ENCODE measurements around the gene BTBD10.

The BTBD10 gene

DNA sequence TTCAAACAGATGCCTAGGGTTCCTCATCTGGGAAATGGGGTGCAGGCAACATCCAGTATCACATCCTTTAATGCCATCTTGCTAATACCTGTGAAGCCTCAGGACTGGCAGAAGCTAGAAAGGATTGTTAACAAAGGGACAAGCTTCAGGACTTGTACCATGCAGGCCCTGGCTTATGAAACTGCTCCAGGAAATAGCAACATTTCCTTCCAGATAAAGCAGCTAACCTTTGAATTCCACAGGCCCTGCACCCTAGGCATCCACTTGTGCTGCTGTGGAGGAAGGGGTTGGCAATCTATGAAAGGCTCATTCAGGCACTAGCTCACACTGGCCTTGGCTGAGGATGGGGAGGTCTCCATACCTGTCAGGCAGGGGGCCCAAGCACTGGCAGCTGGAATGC is 87.2 kb downstream of the BTBD10 start:
- DNase-seq, result no peak

DNA sequence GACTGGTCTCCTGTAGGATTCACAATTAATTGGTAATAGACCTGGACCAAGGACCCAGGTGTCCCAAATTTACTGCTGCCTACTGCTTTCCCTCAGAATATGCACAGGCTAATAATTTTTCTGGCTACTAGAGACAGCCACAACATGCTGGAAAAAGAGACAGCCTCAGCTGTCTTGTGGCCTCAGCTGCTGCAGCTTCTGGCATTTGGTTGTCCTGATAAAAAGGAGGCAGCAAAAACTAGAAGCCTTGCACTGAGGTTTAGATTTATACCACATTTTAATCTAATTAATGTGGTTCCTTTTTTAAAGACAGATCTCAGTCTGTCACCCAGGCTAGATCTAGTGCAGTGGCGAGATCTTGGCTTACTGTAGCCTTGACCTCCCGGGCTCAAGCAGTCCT is 89.8 kb downstream of the BTBD10 start:
- no peak for DNase-seq

DNA sequence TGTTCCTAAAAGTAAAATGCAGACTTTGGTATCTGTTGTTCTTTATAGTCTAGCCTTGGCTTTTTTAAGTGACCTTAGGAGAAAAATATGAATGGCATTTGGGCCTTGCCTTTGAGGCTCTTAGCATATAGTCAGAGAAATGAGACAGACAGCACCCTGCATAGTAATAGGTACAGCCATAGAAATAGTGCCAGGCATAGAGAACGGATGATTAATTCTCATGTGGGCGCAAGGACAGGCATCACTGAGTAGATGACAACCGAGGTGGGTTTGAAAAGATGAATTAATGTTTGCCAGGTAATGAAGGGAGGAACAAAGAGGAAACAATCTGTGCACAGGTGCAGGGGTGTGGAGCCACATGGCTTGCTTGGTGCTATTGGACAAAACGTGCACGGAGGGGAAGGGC is 95.0 kb downstream of the BTBD10 start:
- no peak for DNase-seq

DNA sequence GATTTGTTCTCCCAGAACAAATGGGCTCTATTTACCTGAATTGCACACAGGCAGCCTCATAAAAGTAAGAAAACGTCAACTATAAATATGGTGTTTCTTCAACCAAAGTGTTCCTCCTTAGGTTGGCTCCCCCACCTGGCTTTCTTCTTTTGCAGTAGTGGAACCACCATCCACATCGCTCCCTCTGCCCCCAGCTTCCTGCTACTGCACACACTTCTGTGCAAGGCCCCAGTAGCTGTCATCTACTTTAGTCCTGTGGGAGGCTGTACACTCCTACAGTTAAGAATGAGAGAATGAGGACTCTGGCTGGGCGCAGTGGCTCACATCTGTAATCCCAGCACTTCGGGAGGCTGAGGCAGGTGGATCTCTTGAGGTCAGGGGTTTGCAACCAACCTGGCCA is 95.9 kb downstream of the BTBD10 start:
- DNase-seq, result no peak

DNA sequence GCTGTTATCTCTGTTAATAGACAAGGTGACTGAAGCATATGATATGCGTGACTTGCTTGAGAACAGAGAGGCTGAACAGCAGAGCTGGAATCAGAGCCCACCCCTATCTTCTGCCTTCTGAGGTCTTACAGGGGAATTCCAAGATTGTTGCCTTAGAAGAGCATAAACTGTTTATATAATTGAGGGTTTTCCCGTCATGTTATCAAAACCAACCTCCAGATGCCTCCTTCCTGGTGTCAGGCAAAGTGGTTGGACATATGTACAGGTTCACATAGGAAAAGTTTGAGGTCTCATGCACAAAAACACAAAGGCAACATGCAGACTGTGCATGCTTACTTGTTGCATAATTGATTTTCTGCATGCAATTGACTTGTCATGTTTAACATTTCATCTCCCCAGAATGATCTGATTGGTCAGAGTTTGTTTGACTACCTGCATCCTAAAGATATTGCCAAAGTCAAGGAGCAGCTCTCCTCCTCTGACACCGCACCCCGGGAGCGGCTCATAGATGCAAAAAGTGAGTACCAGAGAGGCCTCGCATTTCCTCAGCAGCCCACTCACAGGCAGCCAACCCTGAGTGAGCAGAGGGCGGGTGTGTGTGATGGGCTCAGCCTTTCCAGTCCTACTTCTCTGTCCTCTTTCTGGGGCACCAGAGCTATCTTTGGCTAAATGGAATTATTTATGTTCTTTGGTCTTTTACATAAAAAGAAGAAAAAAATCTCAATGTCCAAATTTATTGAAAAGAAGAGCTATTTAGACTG is 96.6 kb downstream of the BTBD10 start:
- no peak for DNase-seq

DNA sequence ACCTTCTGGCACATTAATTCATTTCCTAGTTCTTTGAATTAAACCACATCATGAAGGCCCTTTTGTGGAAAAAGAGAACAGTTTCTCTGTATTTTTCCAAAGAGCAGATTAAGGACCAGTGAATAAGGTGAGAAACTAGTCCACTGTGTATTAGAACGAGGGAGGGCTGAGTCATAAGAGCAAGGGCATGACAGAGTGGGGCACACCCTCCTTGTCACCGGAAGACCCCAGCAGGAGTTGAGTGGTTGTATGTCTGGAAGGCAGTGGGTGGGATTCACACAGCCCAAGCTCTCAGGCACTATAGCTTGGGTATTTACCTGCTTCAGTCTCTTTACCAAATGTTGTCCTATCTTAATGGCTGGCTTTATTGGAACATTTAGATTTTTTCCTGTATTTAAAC is 98.6 kb downstream of the BTBD10 start:
- no peak for DNase-seq

DNA sequence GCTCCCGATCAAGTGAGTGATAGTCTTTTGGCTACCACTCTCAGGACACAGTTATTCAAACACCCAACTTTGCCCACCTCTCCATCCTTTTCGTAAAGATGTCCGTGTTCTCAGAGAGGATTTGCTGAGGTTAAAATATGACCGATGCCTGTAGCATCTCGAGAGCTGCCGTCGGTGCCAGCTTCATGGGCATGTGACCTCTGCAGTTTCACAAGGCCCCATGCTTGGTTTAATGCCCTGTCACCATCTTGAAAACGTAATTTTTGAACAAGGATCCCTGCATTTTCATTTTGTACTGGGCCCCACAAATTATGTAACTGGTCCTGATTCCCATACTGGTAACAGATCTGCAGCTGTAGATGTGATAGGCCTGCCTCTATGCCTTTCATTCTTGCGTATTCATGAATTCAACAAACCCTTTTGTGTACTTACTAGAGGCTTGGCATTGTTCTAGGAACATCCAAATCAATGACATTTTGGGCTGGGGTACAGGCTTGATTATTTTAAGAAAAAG is 100.4 kb downstream of the BTBD10 start:
- DNase-seq, result peak in 5 of 56 donors; percentile 9 to 49 (median 17)

DNA sequence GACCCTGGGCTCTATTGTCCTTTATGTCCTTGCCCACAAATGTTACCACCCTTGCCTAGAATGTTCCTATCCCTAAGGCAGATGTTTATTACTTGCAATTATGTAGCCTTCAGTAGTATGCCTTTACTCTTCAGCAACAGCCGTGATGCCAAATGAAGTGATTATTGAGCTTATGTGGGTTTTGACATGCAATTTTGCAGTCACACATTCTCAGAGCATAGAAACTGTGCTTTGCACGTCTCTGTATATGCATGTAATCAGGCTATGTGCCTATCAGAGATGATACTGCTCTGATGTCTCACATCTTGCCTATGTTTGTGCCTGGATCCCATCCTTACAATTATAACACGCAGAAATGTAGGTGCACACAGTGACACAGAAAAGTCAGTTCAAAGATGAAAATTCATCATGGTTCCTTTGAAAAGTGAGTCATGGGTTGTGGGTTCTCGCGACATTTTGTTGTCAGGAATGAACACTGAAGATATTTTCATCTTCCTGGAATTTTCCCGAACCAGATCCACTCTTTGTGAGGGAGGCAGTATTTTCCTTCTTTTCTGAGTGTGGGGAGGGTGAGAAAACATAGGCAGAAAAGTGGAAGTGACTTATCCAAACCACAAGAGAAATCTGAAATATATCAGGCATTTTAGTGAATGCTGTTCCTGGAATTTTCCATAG is 104.3 kb downstream of the BTBD10 start:
- peak in 1 of 56 donors; percentile 56 for DNase-seq

DNA sequence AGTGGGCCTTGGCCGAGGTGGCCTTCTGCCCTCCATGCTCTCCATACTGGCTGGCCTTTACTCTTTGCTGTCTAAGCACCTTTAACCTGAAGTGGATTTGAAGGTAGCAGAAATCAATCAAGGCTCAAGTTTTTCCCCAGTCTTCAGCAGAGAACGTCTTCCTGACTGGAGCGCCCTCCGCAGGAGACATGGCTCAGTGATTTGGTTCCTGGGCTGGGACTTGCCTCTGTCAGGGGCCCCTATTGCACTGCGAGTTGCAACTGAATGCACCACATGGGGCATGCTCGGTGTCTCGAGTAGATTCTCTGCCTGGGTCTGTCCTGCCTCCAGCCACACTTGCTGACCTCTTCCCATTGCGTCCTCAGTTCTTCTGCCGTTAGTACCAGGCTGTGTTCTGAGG is 105.8 kb downstream of the BTBD10 start:
- DNase-seq, result no peak

DNA sequence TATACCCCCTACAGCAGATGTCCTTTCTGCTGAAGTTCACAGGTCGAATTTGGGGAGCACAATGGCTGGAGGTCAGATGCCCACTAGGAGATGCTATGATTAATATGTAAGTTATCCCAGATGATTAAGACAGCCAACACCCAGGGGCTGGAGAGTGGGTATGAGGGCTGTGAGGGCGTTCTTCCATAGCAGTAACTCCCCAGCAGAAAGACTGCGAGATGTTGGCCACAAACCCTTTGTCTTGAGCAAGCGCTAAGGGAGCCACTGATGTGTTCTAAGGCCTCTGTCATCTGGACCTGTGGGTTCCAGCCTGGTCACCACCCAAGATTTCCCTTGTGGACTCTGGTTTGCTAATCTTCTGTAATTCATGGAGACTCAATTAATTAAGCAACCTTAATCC is 107.8 kb downstream of the BTBD10 start:
- no peak for DNase-seq

DNA sequence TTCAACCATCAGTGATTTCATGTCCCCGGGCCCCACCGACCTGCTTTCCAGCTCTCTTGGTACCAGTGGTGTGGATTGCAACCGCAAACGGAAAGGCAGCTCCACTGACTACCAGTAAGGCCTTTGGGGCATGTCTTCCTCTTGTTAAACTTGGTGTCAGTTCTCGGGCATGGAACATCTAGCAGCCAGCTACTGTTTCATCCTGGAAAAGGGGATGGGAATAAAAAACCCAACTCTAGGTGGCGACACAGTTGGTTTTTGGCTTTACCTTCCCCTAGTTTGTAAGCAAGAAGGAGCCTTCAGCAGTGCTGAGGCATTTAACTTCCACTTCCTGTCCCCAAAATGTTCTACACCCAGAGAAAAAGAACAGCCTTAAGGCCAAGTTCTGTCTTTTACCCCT is 108.7 kb downstream of the BTBD10 start:
- DNase-seq, result no peak

DNA sequence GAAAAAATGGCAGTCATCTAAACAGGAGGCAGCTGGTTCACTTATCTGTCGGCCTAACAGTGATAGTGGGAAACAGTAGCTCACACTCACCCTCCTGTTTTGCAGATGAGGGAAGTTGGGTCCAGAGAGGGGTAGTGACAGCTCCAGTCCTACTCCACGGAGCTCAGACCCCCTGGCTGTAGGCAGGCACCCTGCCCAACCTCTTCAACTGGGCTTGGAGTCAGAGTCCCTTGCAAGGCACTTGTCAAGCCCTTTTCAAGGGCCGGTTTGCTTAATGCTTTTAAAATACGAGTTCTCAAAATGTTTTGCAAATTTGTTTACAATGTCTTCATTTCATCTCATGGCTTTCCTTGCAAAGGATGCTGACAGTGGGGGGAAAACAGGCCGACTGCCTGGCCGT is 110.3 kb downstream of the BTBD10 start:
- no peak for DNase-seq

DNA sequence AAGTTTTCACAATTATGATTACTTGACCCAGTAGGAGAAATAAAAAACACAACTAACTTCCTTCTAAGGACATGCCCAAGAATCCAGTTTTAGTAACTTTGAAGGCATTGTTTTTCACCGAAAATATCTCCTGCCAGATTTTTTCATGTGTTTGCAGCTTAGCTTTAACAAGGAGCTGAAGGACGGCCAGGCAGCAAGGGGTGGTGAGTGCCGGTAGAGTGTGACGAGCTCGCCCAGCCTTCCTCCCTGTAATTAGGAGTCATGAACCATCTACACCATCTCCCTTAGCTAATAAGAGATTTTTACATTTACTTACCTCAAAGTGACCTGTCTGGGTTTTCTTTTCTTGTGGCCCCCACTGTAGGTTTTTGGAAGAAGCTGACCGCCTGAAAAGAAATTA is 113.4 kb downstream of the BTBD10 start:
- DNase-seq, result no peak

DNA sequence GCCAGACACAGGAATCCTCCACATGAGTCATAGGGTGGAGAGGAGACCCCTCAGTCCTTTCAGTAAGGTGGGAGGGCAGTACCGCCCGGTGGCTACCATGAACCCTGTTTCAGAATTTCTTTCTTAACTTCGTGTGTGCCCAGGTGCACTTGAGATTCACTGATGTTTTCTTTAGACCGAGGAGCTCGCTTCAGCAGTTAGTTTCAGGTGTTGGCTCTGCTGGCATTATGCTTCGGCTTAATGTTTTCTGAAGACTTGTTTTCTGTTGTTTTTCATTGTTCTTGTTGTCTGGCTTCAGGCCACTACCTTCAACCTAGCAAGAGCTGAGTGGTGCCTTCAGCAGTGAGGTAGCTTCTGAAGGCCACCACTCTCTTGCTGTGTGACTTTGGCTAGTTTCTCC is 114.0 kb downstream of the BTBD10 start:
- no peak for DNase-seq

DNA sequence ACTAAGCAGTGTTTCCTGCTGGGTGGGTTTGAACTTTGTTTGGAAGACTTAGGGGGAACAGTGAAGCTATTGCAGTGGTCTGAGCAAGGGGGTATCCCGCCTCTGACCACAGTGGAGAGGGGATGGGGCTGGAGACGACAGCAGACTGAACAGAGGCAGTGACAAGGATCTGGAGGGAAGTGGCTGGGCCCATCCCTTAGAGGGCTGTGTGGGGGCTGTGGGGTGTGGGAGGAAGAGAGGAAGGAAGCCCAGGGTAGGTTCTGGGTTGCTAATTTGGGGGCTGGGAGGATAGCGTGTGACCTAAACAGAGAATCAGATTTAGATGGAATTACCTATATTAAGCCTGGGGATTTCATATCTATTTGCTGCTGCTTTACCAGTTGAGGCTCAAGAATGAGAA is 114.7 kb downstream of the BTBD10 start:
- no peak for DNase-seq

DNA sequence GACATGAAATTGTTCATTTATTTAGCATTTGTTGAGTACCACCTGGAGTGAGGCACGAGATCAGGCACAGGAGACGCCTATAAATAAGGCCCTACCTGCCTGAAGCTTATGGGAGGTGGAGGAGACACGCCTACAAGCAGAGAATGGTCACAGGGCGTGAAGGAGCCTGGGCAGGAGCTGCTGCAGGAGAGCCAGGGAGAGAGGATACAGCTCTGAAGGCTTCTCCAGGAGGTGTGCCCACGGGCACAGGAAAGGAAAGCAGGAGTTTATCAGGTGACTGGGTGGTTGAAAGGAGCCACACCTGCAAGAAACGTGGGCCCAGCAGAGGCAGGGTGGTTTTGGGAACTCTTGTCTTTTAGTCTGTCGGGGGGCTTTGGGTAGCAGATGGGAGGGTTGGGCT is 115.1 kb downstream of the BTBD10 start:
- no peak for DNase-seq

DNA sequence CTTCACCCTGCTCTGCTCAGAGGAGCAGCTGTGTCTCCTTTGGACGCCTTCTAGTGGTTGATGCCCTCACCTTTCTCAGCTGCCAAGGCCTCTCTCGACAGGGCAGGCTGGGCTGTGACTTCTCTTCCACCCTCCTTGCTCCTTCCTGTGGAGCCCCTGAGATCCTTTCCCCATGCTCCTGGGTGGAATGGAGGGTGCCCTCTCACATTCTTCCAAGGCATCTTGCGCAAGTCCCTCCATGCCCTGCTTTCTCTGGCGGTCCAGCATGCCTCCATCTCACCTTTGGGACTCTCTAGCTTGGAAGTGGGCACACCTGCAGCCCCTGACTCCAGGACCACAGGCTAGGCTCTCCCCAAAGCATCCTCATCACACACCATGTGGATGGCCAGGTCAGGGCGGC is 116.6 kb downstream of the BTBD10 start:
- DNase-seq, result no peak

DNA sequence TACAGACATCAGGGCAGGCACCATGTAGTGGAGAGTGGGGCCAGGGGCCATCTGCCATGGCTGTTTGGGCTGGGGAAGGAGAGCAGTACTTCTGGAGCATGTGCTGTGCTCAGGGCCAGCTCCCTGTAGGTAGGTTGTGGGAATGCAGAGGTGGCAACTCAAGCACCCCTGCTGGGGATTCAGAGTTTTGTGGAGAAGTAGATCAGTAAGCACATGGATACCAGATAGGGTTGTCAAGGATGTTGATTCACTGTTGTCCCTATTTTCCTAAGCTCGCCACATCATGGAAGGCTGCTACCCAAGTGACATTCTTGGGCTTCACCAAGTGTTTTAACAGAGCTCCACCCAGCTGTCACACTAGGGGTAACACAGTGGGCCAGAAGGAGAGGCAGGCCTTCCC is 118.2 kb downstream of the BTBD10 start:
- no peak for DNase-seq

DNA sequence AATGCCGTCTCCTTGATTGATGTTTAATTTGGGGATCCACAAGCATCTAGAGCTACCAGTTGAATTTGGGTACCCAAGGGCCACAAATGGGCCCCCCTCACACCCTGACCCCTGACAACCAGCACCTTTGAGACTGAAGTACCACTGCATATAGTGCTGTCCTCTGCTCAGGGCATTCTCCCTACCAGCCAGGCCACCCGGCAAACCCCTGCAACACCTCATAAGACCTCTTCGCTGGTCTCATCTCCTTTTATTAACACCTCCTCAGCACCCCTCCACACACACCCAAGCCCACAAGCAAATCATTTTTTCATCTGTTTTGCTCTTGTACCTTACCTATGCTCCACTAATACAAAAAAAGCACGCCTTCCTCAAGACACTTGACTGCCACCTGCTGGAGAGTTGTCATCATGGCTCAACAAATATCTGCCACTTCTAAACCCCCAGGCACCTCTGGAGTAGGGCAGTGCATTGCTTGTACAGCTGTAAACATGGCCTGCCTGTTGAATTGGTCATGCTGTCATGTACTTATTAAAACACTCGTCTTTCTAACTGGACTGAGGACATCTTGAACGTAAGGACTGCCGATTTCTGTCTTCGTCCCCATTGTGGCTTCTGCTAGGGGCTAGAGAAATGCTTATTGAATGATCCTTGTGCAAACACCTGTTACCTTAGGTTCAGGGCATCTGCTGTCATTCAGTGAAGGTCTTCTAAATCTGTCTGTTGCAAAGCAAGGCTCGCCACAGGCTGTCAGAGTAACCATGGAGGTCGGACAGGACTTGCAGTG is 118.9 kb downstream of the BTBD10 start:
- peak in 21 of 56 donors; percentile 14 to 79 (median 36) for DNase-seq

DNA sequence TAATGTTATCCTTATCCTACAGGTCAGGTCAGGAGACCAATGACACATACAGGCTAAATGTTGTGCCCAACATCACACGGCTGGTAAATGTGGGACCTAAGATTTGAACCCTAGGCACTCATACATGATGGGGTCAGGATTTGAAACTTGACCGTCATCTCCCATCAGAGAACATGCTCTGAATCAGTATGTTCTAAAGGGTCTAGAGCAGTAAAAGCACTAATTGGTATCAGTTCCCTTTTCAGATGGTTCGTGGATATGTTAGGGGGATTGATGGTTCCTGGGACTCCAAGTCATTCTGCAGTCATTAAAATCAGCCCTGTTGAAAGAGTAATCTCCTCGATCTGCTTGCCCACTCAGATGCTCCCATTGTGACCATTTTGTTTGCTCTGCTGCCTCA is 120.0 kb downstream of the BTBD10 start:
- DNase-seq, result no peak

DNA sequence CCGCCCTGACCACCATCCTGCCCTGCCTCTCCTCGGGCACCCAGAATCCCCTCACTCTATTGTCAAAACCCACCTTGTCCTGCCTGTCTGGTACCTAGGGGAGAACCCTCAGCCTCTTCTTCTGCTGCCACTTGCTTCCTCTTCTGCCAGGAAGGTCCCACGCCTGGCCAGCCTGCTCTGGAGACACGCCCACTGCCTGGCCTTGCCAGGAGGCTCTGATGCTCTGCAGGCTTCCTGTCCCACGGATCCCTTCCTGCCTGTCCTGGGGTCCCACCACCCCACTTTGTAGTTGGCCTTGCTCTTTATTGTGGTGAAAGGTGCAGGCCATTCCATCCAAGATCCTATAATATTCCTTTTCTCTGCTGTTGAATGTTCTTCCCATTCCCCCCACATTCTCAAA is 122.0 kb downstream of the BTBD10 start:
- no peak for DNase-seq
